HFFc6 (cell line): ENCODE data around the gene TMEM30A. TPM values are rescaled to one million over a fixed set of nuclear protein-coding genes. Genes with fewer than 3 reads are reported as not detected.

Source experiments
- DNase-seq: peaks from one replicate; pipeline ENCODE4 v3.0.0-alpha.2; 2018
- H3K27ac Mint-ChIP-seq: 2 replicates; pipeline ENCODE4 v1.8.0; 2020; ENCODE audit warnings: mild to moderate bottlenecking, mixed read lengths
- H3K27me3 Mint-ChIP-seq: 2 replicates; pipeline ENCODE4 v1.8.0; 2021; ENCODE audit warnings: mild to moderate bottlenecking, moderate library complexity, mixed read lengths; ENCODE audit not compliant: insufficient read depth
- H3K36me3 Mint-ChIP-seq: 2 replicates; pipeline ENCODE4 v1.8.0; 2021; ENCODE audit warnings: low read depth, mixed read lengths
- H3K4me1 Mint-ChIP-seq: 2 replicates; pipeline ENCODE4 v1.8.0; 2020; ENCODE audit warnings: low read depth, mixed read lengths
- H3K4me3 Mint-ChIP-seq: 2 replicates; pipeline ENCODE4 v1.8.0; 2020; ENCODE audit warnings: mild to moderate bottlenecking, moderate library complexity, mixed read lengths
- H3K9me3 Mint-ChIP-seq: 2 replicates; pipeline ENCODE4 v1.8.0; 2020; ENCODE audit warnings: mild to moderate bottlenecking, mixed read lengths
- CTCF ChIP-seq: fragments of 200-600 bp; sonication (generic); IDR thresholded peaks from 2 replicates; pipeline ENCODE4 v1.5.0; 2021; ENCODE audit warnings: antibody characterized with exemption, mild to moderate bottlenecking
- total RNA-seq, 6 experiments: library from RNA; stranded (reverse); fragmentation: NEBNext Ultra II Directional; extraction: Animal tissue kit (Norgen Biotek cat#: 25700); gene quantifications; 2 replicates in 1 of 6; 3 replicates in 5 of 6; pipeline ENCODE4 v1.2.3, GENCODE V29; 2021

TMEM30A gene
- total RNA-seq, 6 experiments from 2014 or later = 154 to 232 (median 192) TPM

- Mint-ChIP-seq H3K4me1 (peaks cover 90% of the 10 kb centered on the region), H3K36me3 (peaks cover 57% of the 10 kb centered on the region), H3K4me3 (no peak overlapping the region), H3K27me3 (no peaks in the 10 kb centered on the region), H3K27ac (peak overlapping the region; percentile 59), H3K9me3 (peaks cover 11% of the 10 kb centered on the region)
- TF ChIP-seq CTCF = no peak
- DNase-seq = no peak
Measured at GRCh38 chr6:75272145-75272840, 12.3 kb downstream of the TMEM30A start.

- Mint-ChIP-seq H3K9me3 (peaks cover 11% of the 10 kb centered on the region), H3K4me1 (peaks cover 65% of the 10 kb centered on the region), H3K4me3 (no peak overlapping the region), H3K27ac (no peak overlapping the region), H3K27me3 (no peaks in the 10 kb centered on the region), H3K36me3 (peaks cover 34% of the 10 kb centered on the region)
- DNase-seq = no peak
- TF ChIP-seq CTCF = no peak
Measured at GRCh38 chr6:75268988-75269354, 15.6 kb downstream of the TMEM30A start.

GRCh38 chr6:75268121-75268987 is 16.2 kb downstream of the TMEM30A start:
- H3K4me3 Mint-ChIP-seq = no peak overlapping the region; the same call in 1 of the 2 replicates
- peaks cover 11% of the 10 kb centered on the region for H3K9me3 Mint-ChIP-seq
- peaks cover 30% of the 10 kb centered on the region for H3K36me3 Mint-ChIP-seq
- H3K27ac Mint-ChIP-seq = peak overlapping the region; percentile 26; the same call in 1 of the 2 replicates
- H3K27me3 Mint-ChIP-seq = no peaks in the 10 kb centered on the region
- no peak for DNase-seq
- peaks cover 64% of the 10 kb centered on the region for H3K4me1 Mint-ChIP-seq
- no peak for TF ChIP-seq CTCF

- Mint-ChIP-seq H3K27me3 (no peaks in the 10 kb centered on the region), H3K4me1 (peaks cover 64% of the 10 kb centered on the region), H3K27ac (0 out of 2 replicates have a peak overlapping the region, but pooled peaks have one; percentile 16), H3K9me3 (peaks cover 8% of the 10 kb centered on the region), H3K4me3 (no peak overlapping the region), H3K36me3 (peaks cover 23% of the 10 kb centered on the region)
- no peak for TF ChIP-seq CTCF
- DNase-seq = no peak
Measured at GRCh38 chr6:75267461-75267860, 17.1 kb downstream of the TMEM30A start.

- no peaks in the 10 kb centered on the region for H3K27me3 Mint-ChIP-seq
- peaks cover 16% of the 10 kb centered on the region for H3K36me3 Mint-ChIP-seq
- peaks cover 57% of the 10 kb centered on the region for H3K4me1 Mint-ChIP-seq
- no peak overlapping the region for H3K4me3 Mint-ChIP-seq
- DNase-seq = peak; percentile 59
- peak; percentile 94 for TF ChIP-seq CTCF
- H3K27ac Mint-ChIP-seq = no peak overlapping the region
- H3K9me3 Mint-ChIP-seq = peaks cover 3% of the 10 kb centered on the region
Measured at GRCh38 chr6:75266716-75267291, 17.8 kb downstream of the TMEM30A start.
